DMS153 treated with DMSO at 0.1 percent for 48 hours (cell line): ENCODE results near the gene DGKI.

ENCODE experiments used
- DNase-seq: peaks from one replicate; lab custom pipeline; 2025; ENCODE audit not compliant: unreplicated experiment; lab: John Stamatoyannopoulos, UW

DGKI gene

GRCh38 chr7:137791930-137792329, 54.8 kb downstream of the DGKI start:
- DNase-seq = no peak

- no peak for DNase-seq
Measured at GRCh38 chr7:137790828-137791227, 55.9 kb downstream of the DGKI start.

- no peak for DNase-seq
Measured at GRCh38 chr7:137789215-137789882, 57.4 kb downstream of the DGKI start.

GRCh38 chr7:137787301-137787976, 59.3 kb downstream of the DGKI start:
- no peak for DNase-seq

GRCh38 chr7:137778511-137778910, 68.3 kb downstream of the DGKI start:
- no peak for DNase-seq

- DNase-seq = no peak
Measured at GRCh38 chr7:137774793-137775201, 72.0 kb downstream of the DGKI start.

- DNase-seq = no peak
Measured at GRCh38 chr7:137772748-137773147, 74.0 kb downstream of the DGKI start.

- no peak for DNase-seq
Measured at GRCh38 chr7:137772316-137772715, 74.5 kb downstream of the DGKI start.

GRCh38 chr7:137771679-137772078, 75.1 kb downstream of the DGKI start:
- no peak for DNase-seq

- DNase-seq = no peak
Measured at GRCh38 chr7:137771273-137771672, 75.5 kb downstream of the DGKI start.

- DNase-seq = no peak
Measured at GRCh38 chr7:137768366-137768765, 78.4 kb downstream of the DGKI start.

GRCh38 chr7:137762334-137762733, 84.4 kb downstream of the DGKI start:
- DNase-seq = no peak

- no peak for DNase-seq
Measured at GRCh38 chr7:137760111-137760510, 86.7 kb downstream of the DGKI start.

GRCh38 chr7:137757146-137757925, 89.4 kb downstream of the DGKI start:
- no peak for DNase-seq

GRCh38 chr7:137755846-137756651, 90.7 kb downstream of the DGKI start:
- DNase-seq = no peak

GRCh38 chr7:137755427-137755826, 91.3 kb downstream of the DGKI start:
- DNase-seq = no peak

GRCh38 chr7:137753948-137754851, 92.6 kb downstream of the DGKI start:
- no peak for DNase-seq

- no peak for DNase-seq
Measured at GRCh38 chr7:137753575-137753947, 93.2 kb downstream of the DGKI start.

- no peak for DNase-seq
Measured at GRCh38 chr7:137753067-137753466, 93.7 kb downstream of the DGKI start.

- DNase-seq = no peak
Measured at GRCh38 chr7:137751361-137752009, 95.3 kb downstream of the DGKI start.
